ENCODE data around the gene USP1.

Gene USP1, protein sequence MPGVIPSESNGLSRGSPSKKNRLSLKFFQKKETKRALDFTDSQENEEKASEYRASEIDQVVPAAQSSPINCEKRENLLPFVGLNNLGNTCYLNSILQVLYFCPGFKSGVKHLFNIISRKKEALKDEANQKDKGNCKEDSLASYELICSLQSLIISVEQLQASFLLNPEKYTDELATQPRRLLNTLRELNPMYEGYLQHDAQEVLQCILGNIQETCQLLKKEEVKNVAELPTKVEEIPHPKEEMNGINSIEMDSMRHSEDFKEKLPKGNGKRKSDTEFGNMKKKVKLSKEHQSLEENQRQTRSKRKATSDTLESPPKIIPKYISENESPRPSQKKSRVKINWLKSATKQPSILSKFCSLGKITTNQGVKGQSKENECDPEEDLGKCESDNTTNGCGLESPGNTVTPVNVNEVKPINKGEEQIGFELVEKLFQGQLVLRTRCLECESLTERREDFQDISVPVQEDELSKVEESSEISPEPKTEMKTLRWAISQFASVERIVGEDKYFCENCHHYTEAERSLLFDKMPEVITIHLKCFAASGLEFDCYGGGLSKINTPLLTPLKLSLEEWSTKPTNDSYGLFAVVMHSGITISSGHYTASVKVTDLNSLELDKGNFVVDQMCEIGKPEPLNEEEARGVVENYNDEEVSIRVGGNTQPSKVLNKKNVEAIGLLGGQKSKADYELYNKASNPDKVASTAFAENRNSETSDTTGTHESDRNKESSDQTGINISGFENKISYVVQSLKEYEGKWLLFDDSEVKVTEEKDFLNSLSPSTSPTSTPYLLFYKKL

DNA sequence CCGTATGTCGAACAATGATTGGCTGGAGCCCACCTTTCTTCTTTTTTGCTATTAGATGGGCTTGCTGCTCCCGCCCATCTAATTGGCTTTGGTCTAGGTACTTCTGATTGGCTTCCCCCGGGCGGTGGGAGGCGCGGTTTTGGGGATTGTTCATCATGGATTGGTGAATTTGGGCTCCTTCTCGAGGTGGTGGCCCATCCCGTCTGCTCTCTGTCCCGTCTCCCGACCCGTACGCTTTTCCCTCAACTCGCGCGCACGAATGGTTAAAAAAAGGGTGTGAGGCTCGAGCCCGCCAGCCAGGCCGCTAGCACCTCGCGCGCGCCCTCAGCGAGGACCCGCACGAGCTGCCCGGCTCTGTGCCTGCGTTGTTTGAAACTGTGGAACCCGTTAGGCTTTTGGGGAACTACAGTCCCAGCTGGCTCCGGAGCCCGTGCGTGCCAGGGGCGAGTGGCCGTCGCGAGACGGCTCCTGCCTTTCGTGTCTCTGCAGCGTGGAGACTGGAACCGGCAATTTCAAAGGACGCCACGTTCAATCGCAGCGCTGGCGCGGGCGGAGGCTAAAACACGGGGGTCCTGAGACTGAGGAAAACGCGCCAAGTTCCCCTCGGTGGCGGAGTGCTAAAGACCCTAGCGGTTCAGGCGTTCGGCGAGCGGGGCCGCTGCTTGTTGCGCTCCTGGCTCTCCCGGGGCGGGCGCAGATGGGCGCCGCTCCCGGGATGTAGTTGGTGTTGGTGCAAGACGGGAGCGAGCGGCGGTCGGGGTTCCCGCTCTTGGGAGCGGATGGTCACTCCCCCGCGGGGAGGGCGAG lies at the start of gene USP1:
Gene USP1, plus strand, starts transcription at position 584 of the 807 bp plus-strand sequence. CDS start 2,819 bp downstream, outside the sequence.
- peak; percentile 99 for DNase-seq (ENCODE audit: low spot score)
- H3K27ac ChIP-seq = peak within 1 kb of the TSS; percentile 96
- TF ChIP-seq, protein P1, sequence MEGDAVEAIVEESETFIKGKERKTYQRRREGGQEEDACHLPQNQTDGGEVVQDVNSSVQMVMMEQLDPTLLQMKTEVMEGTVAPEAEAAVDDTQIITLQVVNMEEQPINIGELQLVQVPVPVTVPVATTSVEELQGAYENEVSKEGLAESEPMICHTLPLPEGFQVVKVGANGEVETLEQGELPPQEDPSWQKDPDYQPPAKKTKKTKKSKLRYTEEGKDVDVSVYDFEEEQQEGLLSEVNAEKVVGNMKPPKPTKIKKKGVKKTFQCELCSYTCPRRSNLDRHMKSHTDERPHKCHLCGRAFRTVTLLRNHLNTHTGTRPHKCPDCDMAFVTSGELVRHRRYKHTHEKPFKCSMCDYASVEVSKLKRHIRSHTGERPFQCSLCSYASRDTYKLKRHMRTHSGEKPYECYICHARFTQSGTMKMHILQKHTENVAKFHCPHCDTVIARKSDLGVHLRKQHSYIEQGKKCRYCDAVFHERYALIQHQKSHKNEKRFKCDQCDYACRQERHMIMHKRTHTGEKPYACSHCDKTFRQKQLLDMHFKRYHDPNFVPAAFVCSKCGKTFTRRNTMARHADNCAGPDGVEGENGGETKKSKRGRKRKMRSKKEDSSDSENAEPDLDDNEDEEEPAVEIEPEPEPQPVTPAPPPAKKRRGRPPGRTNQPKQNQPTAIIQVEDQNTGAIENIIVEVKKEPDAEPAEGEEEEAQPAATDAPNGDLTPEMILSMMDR (IDR thresholded peaks at IDR 0.05) = no peak
- H3K4me3 ChIP-seq = peak within 1 kb of the TSS; percentile 96

DNA sequence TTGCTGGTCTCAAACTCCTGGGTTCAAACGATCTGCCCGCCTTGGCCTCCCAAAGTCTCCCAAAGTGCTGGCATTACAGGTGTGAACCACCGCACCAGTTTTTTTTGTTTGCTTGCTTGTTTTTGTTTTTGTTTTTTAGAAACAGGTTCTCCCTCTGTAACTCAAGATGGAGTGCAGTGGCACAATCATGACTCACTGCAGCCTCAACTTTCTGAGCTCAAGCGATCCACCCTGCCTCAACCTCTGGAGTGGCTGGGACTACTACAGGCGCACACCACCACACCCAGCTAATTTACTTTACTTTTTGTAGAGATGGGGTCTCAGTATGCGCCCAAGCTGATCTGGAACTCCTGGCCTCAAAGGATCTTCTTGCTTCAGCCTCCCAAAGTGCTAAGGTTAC lies 47.3 kb upstream of the USP1 start:
- Histone ChIP-seq H3K27ac (no peak overlapping the region), H3K4me3 (no peak overlapping the region)
- TF ChIP-seq, protein P1 (IDR thresholded peaks at IDR 0.05) = no peak
- no peak for DNase-seq (ENCODE audit: low spot score)

DNA sequence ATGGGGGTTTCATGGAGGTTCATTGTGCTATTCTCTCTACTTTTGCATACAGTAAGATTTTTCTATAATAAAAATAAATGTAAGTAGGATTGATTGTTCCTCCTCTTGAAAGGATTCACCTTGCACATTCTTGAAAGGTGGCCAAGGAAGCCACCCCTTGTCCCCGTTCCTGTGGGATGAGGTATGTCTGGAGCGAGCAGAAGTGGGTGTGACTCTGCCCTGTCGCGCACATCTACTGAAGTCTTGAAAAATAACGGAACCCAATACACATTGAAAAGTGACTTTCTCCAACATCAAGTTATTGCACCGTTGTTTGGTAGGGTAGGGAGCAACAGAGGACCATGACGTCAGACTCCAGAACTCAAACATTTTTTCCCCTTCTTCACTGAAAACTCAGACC lies 46.8 kb upstream of the USP1 start:
- TF ChIP-seq, protein P1 (IDR thresholded peaks at IDR 0.05) = no peak
- Histone ChIP-seq H3K4me3 (no peak overlapping the region), H3K27ac (no peak overlapping the region)
- DNase-seq (ENCODE audit: low spot score) = no peak

DNA sequence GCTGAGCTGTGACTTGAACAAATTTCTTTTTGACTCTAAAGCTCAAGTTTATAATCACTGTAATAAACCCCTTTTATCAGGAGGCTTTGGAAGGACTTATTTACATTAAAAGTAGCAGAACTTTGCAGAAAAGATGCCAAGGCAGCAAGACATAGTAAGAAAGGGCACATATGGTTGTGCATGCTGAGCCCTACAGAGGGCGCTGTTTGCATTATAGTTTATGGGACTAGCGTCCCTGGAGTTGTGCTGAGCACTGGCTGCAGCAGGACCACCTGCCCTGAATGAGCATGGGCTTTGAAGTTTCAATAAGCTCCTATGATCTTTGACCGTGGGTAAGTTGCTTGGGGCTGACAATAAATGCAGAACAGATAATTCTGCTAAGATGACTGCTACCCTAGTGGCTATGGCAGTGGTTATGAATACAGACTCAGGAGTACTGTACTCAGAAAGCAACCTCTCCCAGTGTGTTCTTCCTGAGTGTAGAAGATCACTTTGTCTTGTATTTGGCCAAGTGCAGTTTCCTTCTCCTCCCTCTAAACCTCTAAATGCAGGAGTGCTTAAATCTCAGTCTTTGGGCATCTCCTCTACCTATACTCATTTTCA lies 45.4 kb upstream of the USP1 start:
- no peak overlapping the region for H3K4me3 ChIP-seq
- TF ChIP-seq, protein P1 (IDR thresholded peaks at IDR 0.05) = no peak
- DNase-seq (ENCODE audit: low spot score) = no peak

DNA sequence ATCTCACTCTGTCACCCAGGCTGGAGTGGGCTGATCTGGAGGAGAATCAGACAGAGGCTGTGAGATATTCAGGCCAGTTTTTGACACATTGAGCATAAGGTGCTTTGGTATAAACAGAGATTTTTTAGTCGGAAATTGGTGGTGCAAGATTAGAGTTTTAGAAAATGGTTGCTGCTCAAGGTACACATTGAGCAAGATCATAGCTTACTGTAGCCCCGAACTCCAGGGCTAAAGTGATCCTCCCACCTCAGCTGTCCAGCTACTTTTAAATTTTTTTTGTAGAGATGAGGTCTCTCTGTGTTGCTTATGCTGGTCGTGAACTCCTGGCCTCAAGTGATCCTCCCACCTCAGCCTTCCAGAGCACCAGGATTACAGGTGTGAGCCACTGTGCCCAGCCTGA lies 43.9 kb upstream of the USP1 start:
- DNase-seq (ENCODE audit: low spot score) = no peak
- Histone ChIP-seq H3K4me3 (no peak overlapping the region), H3K27ac (no peak overlapping the region)
- TF ChIP-seq, protein P1 (IDR thresholded peaks at IDR 0.05) = no peak

More for the DNA sequence above, 45.4 kb upstream of the USP1 start:
- H3K27ac ChIP-seq = no peak overlapping the region

DNA sequence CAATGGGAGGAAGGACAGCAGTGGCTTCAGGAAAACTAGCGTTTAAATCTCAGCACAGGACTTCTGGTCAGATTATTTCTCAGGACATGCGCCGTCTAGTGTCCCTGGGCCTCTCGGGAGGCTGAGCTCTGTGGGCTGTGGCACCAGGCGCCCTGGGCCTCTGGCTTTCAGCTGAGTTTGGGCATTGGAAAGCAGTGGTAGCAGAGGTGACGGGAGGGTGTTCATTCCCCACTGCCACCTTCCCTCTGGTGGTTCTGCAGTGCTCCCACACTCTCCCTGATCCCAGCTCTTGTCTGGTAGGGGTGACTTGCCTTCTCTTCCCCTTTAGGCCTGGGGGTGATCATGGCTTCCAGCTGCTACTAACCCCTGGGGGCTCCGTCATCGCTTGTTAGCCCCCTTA lies 42.2 kb upstream of the USP1 start:
- H3K27ac ChIP-seq = no peak overlapping the region
- DNase-seq (ENCODE audit: low spot score) = no peak
- H3K4me3 ChIP-seq = no peak overlapping the region
- TF ChIP-seq, protein P1 (IDR thresholded peaks at IDR 0.05) = no peak
